SK-N-SH treated with all-trans-retinoic acid at 6 μM for 48 hours (cell line): ENCODE measurements around the gene UGT1A6.

Experiments used
- ATAC-seq: fragments of 200-7000 bp; cut with Tn5 transposase; 3 replicates; pipeline ENCODE4 v1.9.1; 2020; ENCODE audit warnings: mild to moderate bottlenecking, moderate library complexity
- ARNTL ChIP-seq: fragments of 450-650 bp; formaldehyde crosslinking; IDR thresholded peaks from 2 replicates; pipeline ENCODE4 v1.5.0; 2020; ENCODE audit warnings: low read depth, mild to moderate bottlenecking, moderate library complexity, borderline replicate concordance
- BACH2 ChIP-seq: fragments of 250-450 bp; sonication (Bioruptor Pico); IDR thresholded peaks from 2 replicates; pipeline ENCODE4 v1.9.0; 2021; ENCODE audit warnings: mild to moderate bottlenecking, borderline replicate concordance
- CSDC2 ChIP-seq: fragments of 250-450 bp; sonication (Bioruptor Pico); IDR thresholded peaks from 2 replicates; pipeline ENCODE4 v1.5.0; 2020; ENCODE audit warnings: mild to moderate bottlenecking, moderate library complexity
- ESRRG ChIP-seq: fragments of 250-450 bp; sonication (Bioruptor Pico); IDR thresholded peaks from 2 replicates; pipeline ENCODE4 v1.6.1; 2021; ENCODE audit warnings: mild to moderate bottlenecking
- GLIS3 ChIP-seq: fragments of 250-450 bp; sonication (Bioruptor Pico); IDR thresholded peaks from 2 replicates; pipeline ENCODE4 v1.5.0; 2020; ENCODE audit warnings: mild to moderate bottlenecking, moderate library complexity
- ISL1 ChIP-seq: fragments of 250-450 bp; sonication (Bioruptor Pico); IDR thresholded peaks from 2 replicates; pipeline ENCODE4 v2.1.2; 2022; ENCODE audit warnings: mild to moderate bottlenecking, moderate library complexity
- OSR1 ChIP-seq: fragments of 250-450 bp; sonication (Bioruptor Pico); IDR thresholded peaks from 2 replicates; pipeline ENCODE4 v1.8.0; 2022; ENCODE audit warnings: moderate library complexity, mild to moderate bottlenecking, inconsistent platforms
- PPARA ChIP-seq: fragments of 250-450 bp; sonication (Bioruptor Pico); IDR thresholded peaks from 2 replicates; pipeline ENCODE4 v1.5.0; 2020; ENCODE audit warnings: mild to moderate bottlenecking, borderline replicate concordance
- SNAI2 ChIP-seq: fragments of 250-450 bp; sonication (Bioruptor Pico); IDR thresholded peaks from 2 replicates; pipeline ENCODE4 v1.5.0; 2020; ENCODE audit warnings: mild to moderate bottlenecking, moderate library complexity
- TCF4 ChIP-seq: fragments of 250-450 bp; sonication (Bioruptor Pico); IDR thresholded peaks from 2 replicates; pipeline ENCODE4 v1.8.0; 2021; ENCODE audit warnings: mild to moderate bottlenecking, moderate library complexity, borderline replicate concordance
- TOX ChIP-seq: fragments of 250-450 bp; sonication (Bioruptor Pico); IDR thresholded peaks from 2 replicates; pipeline ENCODE4 v1.8.0; 2021; ENCODE audit warnings: mild to moderate bottlenecking, moderate library complexity, borderline replicate concordance
- ZC3H10 ChIP-seq: fragments of 250-450 bp; sonication (Bioruptor Pico); IDR thresholded peaks from 2 replicates; pipeline ENCODE4 v1.5.1; 2021; ENCODE audit warnings: mild to moderate bottlenecking, moderate library complexity
- ZFP3 ChIP-seq: fragments of 250-450 bp; sonication (Bioruptor Pico); IDR thresholded peaks from 2 replicates; pipeline ENCODE4 v1.5.0; 2020; ENCODE audit warnings: mild to moderate bottlenecking, moderate library complexity
- ZFP30 ChIP-seq: fragments of 450-650 bp; formaldehyde crosslinking; IDR thresholded peaks from 2 replicates; pipeline ENCODE4 v1.5.0; 2022; ENCODE audit warnings: mild to moderate bottlenecking, moderate library complexity
- ZNF565 ChIP-seq: fragments of 450-650 bp; formaldehyde crosslinking; conservative IDR thresholded peaks from 2 replicates; pipeline ENCODE4 v1.5.0; 2020; ENCODE audit warnings: low read depth, mild to moderate bottlenecking, moderate library complexity
- ZNF8 ChIP-seq: fragments of 450-650 bp; formaldehyde crosslinking; IDR thresholded peaks from 2 replicates; pipeline ENCODE4 v1.5.0; 2020; ENCODE audit warnings: mild to moderate bottlenecking, moderate library complexity
- TF ChIP-seq, protein P1 (sequence below): fragments of 250-450 bp; sonication (Bioruptor Pico); IDR thresholded peaks from 2 replicates; pipeline ENCODE4 v1.5.1; 2021; ENCODE audit warnings: mild to moderate bottlenecking, moderate library complexity
- TF ChIP-seq, protein P2 (sequence below): fragments of 250-450 bp; sonication (Bioruptor Pico); IDR thresholded peaks from 2 replicates; pipeline ENCODE4 v1.5.0; 2020; ENCODE audit warnings: mild to moderate bottlenecking, moderate library complexity
- TF ChIP-seq, protein P3 (sequence below): fragments of 250-450 bp; sonication (Bioruptor Pico); IDR thresholded peaks from 2 replicates; pipeline ENCODE4 v1.8.0; 2021; ENCODE audit warnings: low read depth, mild to moderate bottlenecking, moderate library complexity, borderline replicate concordance
- TF ChIP-seq, protein P4 (sequence below): fragments of 250-450 bp; sonication (Bioruptor Pico); IDR thresholded peaks from 2 replicates; pipeline ENCODE4 v1.8.0; 2020; ENCODE audit warnings: mild to moderate bottlenecking, moderate library complexity, borderline replicate concordance
- TF ChIP-seq, protein P5 (sequence below): fragments of 250-450 bp; sonication (Bioruptor Pico); IDR thresholded peaks from 2 replicates; pipeline ENCODE4 v1.5.1; 2020; ENCODE audit warnings: low read depth, mild to moderate bottlenecking, moderate library complexity

UGT1A6 gene

DNA sequence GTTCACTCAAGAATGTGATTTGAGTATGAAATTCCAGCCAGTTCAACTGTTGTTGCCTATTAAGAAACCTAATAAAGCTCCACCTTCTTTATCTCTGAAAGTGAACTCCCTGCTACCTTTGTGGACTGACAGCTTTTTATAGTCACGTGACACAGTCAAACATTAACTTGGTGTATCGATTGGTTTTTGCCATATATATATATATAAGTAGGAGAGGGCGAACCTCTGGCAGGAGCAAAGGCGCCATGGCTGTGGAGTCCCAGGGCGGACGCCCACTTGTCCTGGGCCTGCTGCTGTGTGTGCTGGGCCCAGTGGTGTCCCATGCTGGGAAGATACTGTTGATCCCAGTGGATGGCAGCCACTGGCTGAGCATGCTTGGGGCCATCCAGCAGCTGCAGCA is 67.4 kb downstream of the UGT1A6 start, which contains the start of gene UGT1A1:
TSS of gene UGT1A1 (plus strand) at position 228 of the 400 bp plus-strand sequence. CDS start at position 246, 18 bp downstream.
- TF ChIP-seq SNAI2 (CRISPR knock-in tag) (no peak), PPARA (no peak), ISL1 (CRISPR knock-in tag) (no peak; the same call in 1 of the 2 replicates), TOX (CRISPR knock-in tag) (no peak), ZFP3 (CRISPR knock-in tag) (no peak), ZNF565 (CRISPR knock-in tag) (no peak), ZNF8 (CRISPR knock-in tag) (no peak), ARNTL (CRISPR knock-in tag) (no peak), ESRRG (no peak), GLIS3 (no peak), CSDC2 (CRISPR knock-in tag) (no peak), TCF4 (CRISPR knock-in tag) (no peak), BACH2 (CRISPR knock-in tag) (no peak), OSR1 (no peak), ZC3H10 (CRISPR knock-in tag) (no peak), ZFP30 (CRISPR knock-in tag) (no peak)
- TF ChIP-seq, protein P1, sequence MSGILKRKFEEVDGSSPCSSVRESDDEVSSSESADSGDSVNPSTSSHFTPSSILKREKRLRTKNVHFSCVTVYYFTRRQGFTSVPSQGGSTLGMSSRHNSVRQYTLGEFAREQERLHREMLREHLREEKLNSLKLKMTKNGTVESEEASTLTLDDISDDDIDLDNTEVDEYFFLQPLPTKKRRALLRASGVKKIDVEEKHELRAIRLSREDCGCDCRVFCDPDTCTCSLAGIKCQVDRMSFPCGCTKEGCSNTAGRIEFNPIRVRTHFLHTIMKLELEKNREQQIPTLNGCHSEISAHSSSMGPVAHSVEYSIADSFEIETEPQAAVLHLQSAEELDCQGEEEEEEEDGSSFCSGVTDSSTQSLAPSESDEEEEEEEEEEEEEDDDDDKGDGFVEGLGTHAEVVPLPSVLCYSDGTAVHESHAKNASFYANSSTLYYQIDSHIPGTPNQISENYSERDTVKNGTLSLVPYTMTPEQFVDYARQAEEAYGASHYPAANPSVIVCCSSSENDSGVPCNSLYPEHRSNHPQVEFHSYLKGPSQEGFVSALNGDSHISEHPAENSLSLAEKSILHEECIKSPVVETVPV (CRISPR knock-in tag), result no peak
- TF ChIP-seq, protein P2, sequence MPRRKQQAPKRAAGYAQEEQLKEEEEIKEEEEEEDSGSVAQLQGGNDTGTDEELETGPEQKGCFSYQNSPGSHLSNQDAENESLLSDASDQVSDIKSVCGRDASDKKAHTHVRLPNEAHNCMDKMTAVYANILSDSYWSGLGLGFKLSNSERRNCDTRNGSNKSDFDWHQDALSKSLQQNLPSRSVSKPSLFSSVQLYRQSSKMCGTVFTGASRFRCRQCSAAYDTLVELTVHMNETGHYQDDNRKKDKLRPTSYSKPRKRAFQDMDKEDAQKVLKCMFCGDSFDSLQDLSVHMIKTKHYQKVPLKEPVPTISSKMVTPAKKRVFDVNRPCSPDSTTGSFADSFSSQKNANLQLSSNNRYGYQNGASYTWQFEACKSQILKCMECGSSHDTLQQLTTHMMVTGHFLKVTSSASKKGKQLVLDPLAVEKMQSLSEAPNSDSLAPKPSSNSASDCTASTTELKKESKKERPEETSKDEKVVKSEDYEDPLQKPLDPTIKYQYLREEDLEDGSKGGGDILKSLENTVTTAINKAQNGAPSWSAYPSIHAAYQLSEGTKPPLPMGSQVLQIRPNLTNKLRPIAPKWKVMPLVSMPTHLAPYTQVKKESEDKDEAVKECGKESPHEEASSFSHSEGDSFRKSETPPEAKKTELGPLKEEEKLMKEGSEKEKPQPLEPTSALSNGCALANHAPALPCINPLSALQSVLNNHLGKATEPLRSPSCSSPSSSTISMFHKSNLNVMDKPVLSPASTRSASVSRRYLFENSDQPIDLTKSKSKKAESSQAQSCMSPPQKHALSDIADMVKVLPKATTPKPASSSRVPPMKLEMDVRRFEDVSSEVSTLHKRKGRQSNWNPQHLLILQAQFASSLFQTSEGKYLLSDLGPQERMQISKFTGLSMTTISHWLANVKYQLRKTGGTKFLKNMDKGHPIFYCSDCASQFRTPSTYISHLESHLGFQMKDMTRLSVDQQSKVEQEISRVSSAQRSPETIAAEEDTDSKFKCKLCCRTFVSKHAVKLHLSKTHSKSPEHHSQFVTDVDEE, result no peak
- TF ChIP-seq, protein P3, sequence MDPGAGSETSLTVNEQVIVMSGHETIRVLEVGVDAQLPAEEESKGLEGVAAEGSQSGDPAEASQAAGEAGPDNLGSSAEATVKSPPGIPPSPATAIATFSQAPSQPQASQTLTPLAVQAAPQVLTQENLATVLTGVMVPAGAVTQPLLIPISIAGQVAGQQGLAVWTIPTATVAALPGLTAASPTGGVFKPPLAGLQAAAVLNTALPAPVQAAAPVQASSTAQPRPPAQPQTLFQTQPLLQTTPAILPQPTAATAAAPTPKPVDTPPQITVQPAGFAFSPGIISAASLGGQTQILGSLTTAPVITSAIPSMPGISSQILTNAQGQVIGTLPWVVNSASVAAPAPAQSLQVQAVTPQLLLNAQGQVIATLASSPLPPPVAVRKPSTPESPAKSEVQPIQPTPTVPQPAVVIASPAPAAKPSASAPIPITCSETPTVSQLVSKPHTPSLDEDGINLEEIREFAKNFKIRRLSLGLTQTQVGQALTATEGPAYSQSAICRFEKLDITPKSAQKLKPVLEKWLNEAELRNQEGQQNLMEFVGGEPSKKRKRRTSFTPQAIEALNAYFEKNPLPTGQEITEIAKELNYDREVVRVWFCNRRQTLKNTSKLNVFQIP (CRISPR knock-in tag), result no peak
- TF ChIP-seq, protein P4, sequence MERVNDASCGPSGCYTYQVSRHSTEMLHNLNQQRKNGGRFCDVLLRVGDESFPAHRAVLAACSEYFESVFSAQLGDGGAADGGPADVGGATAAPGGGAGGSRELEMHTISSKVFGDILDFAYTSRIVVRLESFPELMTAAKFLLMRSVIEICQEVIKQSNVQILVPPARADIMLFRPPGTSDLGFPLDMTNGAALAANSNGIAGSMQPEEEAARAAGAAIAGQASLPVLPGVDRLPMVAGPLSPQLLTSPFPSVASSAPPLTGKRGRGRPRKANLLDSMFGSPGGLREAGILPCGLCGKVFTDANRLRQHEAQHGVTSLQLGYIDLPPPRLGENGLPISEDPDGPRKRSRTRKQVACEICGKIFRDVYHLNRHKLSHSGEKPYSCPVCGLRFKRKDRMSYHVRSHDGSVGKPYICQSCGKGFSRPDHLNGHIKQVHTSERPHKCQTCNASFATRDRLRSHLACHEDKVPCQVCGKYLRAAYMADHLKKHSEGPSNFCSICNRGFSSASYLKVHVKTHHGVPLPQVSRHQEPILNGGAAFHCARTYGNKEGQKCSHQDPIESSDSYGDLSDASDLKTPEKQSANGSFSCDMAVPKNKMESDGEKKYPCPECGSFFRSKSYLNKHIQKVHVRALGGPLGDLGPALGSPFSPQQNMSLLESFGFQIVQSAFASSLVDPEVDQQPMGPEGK (CRISPR knock-in tag), result no peak
- no peak for ATAC-seq

DNA sequence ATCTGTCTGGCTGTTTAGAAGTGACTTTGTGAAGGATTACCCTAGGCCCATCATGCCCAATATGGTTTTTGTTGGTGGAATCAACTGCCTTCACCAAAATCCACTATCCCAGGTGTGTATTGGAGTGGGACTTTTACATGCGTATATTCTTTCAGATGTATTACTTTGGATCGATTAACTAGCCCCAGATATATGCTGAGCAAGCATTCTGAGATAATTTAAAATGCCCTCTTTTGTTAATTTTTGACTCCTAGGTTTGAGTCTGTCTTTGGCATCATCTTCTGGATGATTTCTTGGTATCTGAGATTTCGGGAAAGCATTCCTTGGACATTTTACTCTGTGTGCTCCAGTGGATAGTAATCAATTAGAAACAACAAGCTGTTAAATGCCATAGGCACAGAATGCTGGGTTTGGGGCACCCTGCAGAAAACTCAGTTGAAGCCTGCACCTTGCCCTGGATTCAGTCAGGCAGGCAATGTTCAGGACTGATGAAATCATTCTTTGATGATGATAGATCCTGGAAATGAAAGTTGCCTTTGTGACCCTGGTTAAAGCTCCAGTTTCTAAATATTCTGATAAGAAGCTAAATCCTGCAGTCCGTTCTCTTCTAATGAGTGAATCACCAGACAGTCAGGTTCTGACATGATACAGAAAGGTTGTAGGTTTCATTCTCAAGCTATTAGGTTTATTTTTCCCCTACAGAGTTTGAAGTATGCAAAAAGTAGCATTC is 68.5 kb downstream of the UGT1A6 start:
- no peak for ATAC-seq
- TF ChIP-seq, protein P2, result peak; percentile 18; the same call in 1 of the 2 replicates
- TF ChIP-seq PPARA (no peak), CSDC2 (CRISPR knock-in tag) (0 out of 2 replicates have a peak, but pooled peaks have one; percentile 64), ZFP30 (CRISPR knock-in tag) (no peak), ZFP3 (CRISPR knock-in tag) (peak; percentile 47; the same call in 1 of the 2 replicates), ISL1 (CRISPR knock-in tag) (peak; percentile 89), SNAI2 (CRISPR knock-in tag) (peak; percentile 36; the same call in 1 of the 2 replicates)
- TF ChIP-seq, protein P5, sequence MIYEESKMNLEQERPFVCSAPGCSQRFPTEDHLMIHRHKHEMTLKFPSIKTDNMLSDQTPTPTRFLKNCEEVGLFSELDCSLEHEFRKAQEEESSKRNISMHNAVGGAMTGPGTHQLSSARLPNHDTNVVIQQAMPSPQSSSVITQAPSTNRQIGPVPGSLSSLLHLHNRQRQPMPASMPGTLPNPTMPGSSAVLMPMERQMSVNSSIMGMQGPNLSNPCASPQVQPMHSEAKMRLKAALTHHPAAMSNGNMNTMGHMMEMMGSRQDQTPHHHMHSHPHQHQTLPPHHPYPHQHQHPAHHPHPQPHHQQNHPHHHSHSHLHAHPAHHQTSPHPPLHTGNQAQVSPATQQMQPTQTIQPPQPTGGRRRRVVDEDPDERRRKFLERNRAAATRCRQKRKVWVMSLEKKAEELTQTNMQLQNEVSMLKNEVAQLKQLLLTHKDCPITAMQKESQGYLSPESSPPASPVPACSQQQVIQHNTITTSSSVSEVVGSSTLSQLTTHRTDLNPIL (CRISPR knock-in tag), result peak; percentile 47; the same call in 1 of the 2 replicates
- TF ChIP-seq, protein P4 (CRISPR knock-in tag), result 0 out of 2 replicates have a peak, but pooled peaks have one; percentile 21
